GM15510 (cell line): ENCODE results near the gene ZNF554.

Experiments used
- POLR2A ChIP-seq: IDR thresholded peaks from 3 replicates; pipeline ENCODE4 v1.6.1; 2011; ENCODE audit warnings: borderline replicate concordance; ENCODE audit not compliant: insufficient read length; ENCODE audit errors: extremely low read depth

Gene ZNF554

GRCh38 chr19:2810141-2811091 is 9.3 kb upstream of the ZNF554 start:
- no peak for TF ChIP-seq POLR2A

GRCh38 chr19:2811221-2811722 is 8.4 kb upstream of the ZNF554 start:
- no peak for TF ChIP-seq POLR2A

- TF ChIP-seq POLR2A = no peak
These were observed 7.8 kb upstream of the ZNF554 start for GRCh38 chr19:2811735-2812413.

- no peak for TF ChIP-seq POLR2A
These were observed 7.0 kb upstream of the ZNF554 start for GRCh38 chr19:2812414-2813234.

- TF ChIP-seq POLR2A = no peak
These were observed 6.2 kb upstream of the ZNF554 start for GRCh38 chr19:2813235-2814160.

- no peak for TF ChIP-seq POLR2A
These were observed 5.2 kb upstream of the ZNF554 start for GRCh38 chr19:2814426-2814825.

- no peak for TF ChIP-seq POLR2A
These were observed 4.5 kb upstream of the ZNF554 start for GRCh38 chr19:2815191-2815614.

- no peak for TF ChIP-seq POLR2A
These were observed 3.7 kb upstream of the ZNF554 start for GRCh38 chr19:2815923-2816322.

GRCh38 chr19:2816641-2817040 is 3.0 kb upstream of the ZNF554 start:
- TF ChIP-seq POLR2A = no peak

- TF ChIP-seq POLR2A = no peak
These were observed 539 bp downstream of the ZNF554 start for GRCh38 chr19:2820112-2820702.

- TF ChIP-seq POLR2A = no peak
These were observed 3.2 kb downstream of the ZNF554 start for GRCh38 chr19:2822846-2823245.

- no peak for TF ChIP-seq POLR2A
These were observed 4.0 kb downstream of the ZNF554 start for GRCh38 chr19:2823646-2824045.

GRCh38 chr19:2824129-2824528 is 4.5 kb downstream of the ZNF554 start:
- no peak for TF ChIP-seq POLR2A
